ENCODE measurements around the gene BRDT.

BRDT gene

GRCh38 chr1:91913018-91913417 lies 36.2 kb upstream of the BRDT start:
- no peak overlapping the region for H4K8ac ChIP-seq (ENCODE audit: low read depth, low read length)
- WGBS, 2 donors (ENCODE audit: extremely low coverage in 2 of 2, insufficient read length in 2 of 2, insufficient replicate concordance in 1 of 2) = no CpG with 5 or more reads among the region's 3 CpGs

GRCh38 chr1:91916046-91916445 lies 33.2 kb upstream of the BRDT start:
- no peaks in the 10 kb centered on the region for H3K36me3 ChIP-seq (replicated peaks in 1 of 2; ENCODE audit: control insufficient read depth in 2 of 2, insufficient read depth in 2 of 2, low read length in 2 of 2)
- H2BK15ac ChIP-seq (ENCODE audit: low read length) = no peak overlapping the region
- no peak for DNase-seq (ENCODE audit: low spot score)
- H3K9me3 ChIP-seq (replicated peaks in 1 of 2; ENCODE audit: control insufficient read depth in 2 of 2, insufficient read depth in 1 of 2, low read depth in 1 of 2, low read length in 2 of 2) = no peaks in the 10 kb centered on the region
- H3K14ac ChIP-seq (ENCODE audit: low read length) = no peak overlapping the region
- H3K27me3 ChIP-seq (ENCODE audit: control insufficient read depth in 3 of 3, insufficient read depth in 3 of 3, low read depth in 1 of 3, low read length in 3 of 3) = no peaks in the 10 kb centered on the region
- H3K4me1 ChIP-seq (ENCODE audit: control insufficient read depth in 2 of 2, insufficient read depth in 1 of 2, low read depth in 1 of 2, low read length in 2 of 2) = no peaks in the 10 kb centered on the region
- H2BK5ac ChIP-seq (ENCODE audit: low read length) = no peak overlapping the region
- no peak overlapping the region for H2AK5ac ChIP-seq (ENCODE audit: low read depth, low read length)
- H2AFZ ChIP-seq (ENCODE audit: low read length) = no peak overlapping the region
- H2BK12ac ChIP-seq (ENCODE audit: low read length) = no peak overlapping the region
- no peak overlapping the region for H3K4me3 ChIP-seq (ENCODE audit: low read length in 2 of 2)
- H3K9ac ChIP-seq (ENCODE audit: low read depth, low read length, poor library complexity) = no peak overlapping the region
- H4K8ac ChIP-seq (ENCODE audit: low read depth, low read length) = no peak overlapping the region
- no peak overlapping the region for H3K4me2 ChIP-seq (ENCODE audit: insufficient read depth, low read length, poor library complexity, severe bottlenecking)
- WGBS, 2 donors (ENCODE audit: extremely low coverage in 2 of 2, insufficient read length in 2 of 2, insufficient replicate concordance in 1 of 2) = no CpG with 5 or more reads among the region's 4 CpGs
- no peak overlapping the region for H4K91ac ChIP-seq (ENCODE audit: low read depth, low read length, poor library complexity)
- no peak overlapping the region for H3K18ac ChIP-seq (ENCODE audit: low read length)
- H3K27ac ChIP-seq (replicated peaks; ENCODE audit: low read length) = no peak overlapping the region
- no peaks in the 10 kb centered on the region for H3K79me1 ChIP-seq (ENCODE audit: low read depth, low read length)
- H3K4ac ChIP-seq (ENCODE audit: low read length) = no peak overlapping the region
- no peak overlapping the region for H2BK120ac ChIP-seq (ENCODE audit: low read depth, low read length)
- H3K23ac ChIP-seq (ENCODE audit: low read depth, low read length, poor library complexity) = no peak overlapping the region

More at GRCh38 chr1:91913018-91913417, 36.2 kb upstream of the BRDT start:
- Histone ChIP-seq H2BK5ac (ENCODE audit: low read length) (no peak overlapping the region), H3K14ac (ENCODE audit: low read length) (no peak overlapping the region), H3K79me1 (ENCODE audit: low read depth, low read length) (no peaks in the 10 kb centered on the region), H3K23ac (ENCODE audit: low read depth, low read length, poor library complexity) (no peak overlapping the region), H2AFZ (ENCODE audit: low read length) (no peak overlapping the region), H3K36me3 (replicated peaks in 1 of 2; ENCODE audit: control insufficient read depth in 2 of 2, insufficient read depth in 2 of 2, low read length in 2 of 2) (no peaks in the 10 kb centered on the region), H2BK120ac (ENCODE audit: low read depth, low read length) (no peak overlapping the region), H3K4me3 (ENCODE audit: low read length in 2 of 2) (no peak overlapping the region), H3K4me1 (ENCODE audit: control insufficient read depth in 2 of 2, insufficient read depth in 1 of 2, low read depth in 1 of 2, low read length in 2 of 2) (no peaks in the 10 kb centered on the region), H3K27me3 (ENCODE audit: control insufficient read depth in 3 of 3, insufficient read depth in 3 of 3, low read depth in 1 of 3, low read length in 3 of 3) (no peaks in the 10 kb centered on the region), H3K4ac (ENCODE audit: low read length) (no peak overlapping the region), H3K9ac (ENCODE audit: low read depth, low read length, poor library complexity) (no peak overlapping the region), H2BK15ac (ENCODE audit: low read length) (no peak overlapping the region), H3K4me2 (ENCODE audit: insufficient read depth, low read length, poor library complexity, severe bottlenecking) (no peak overlapping the region), H3K9me3 (replicated peaks in 1 of 2; ENCODE audit: control insufficient read depth in 2 of 2, insufficient read depth in 1 of 2, low read depth in 1 of 2, low read length in 2 of 2) (no peaks in the 10 kb centered on the region), H4K91ac (ENCODE audit: low read depth, low read length, poor library complexity) (no peak overlapping the region), H2BK12ac (ENCODE audit: low read length) (no peak overlapping the region), H3K27ac (replicated peaks; ENCODE audit: low read length) (no peak overlapping the region), H2AK5ac (ENCODE audit: low read depth, low read length) (no peak overlapping the region), H3K18ac (ENCODE audit: low read length) (no peak overlapping the region)
- no peak for DNase-seq (ENCODE audit: low spot score)

GRCh38 chr1:91916811-91917460 lies 32.3 kb upstream of the BRDT start:
- Histone ChIP-seq H2BK15ac (ENCODE audit: low read length) (no peak overlapping the region), H3K27me3 (ENCODE audit: control insufficient read depth in 3 of 3, insufficient read depth in 3 of 3, low read depth in 1 of 3, low read length in 3 of 3) (no peaks in the 10 kb centered on the region), H3K4ac (ENCODE audit: low read length) (no peak overlapping the region), H2BK120ac (ENCODE audit: low read depth, low read length) (no peak overlapping the region), H3K4me1 (ENCODE audit: control insufficient read depth in 2 of 2, insufficient read depth in 1 of 2, low read depth in 1 of 2, low read length in 2 of 2) (no peaks in the 10 kb centered on the region), H4K8ac (ENCODE audit: low read depth, low read length) (no peak overlapping the region), H4K91ac (ENCODE audit: low read depth, low read length, poor library complexity) (no peak overlapping the region), H2AK5ac (ENCODE audit: low read depth, low read length) (no peak overlapping the region), H3K27ac (replicated peaks; ENCODE audit: low read length) (no peak overlapping the region), H3K79me1 (ENCODE audit: low read depth, low read length) (no peaks in the 10 kb centered on the region), H3K4me3 (ENCODE audit: low read length in 2 of 2) (no peak overlapping the region), H2BK5ac (ENCODE audit: low read length) (no peak overlapping the region), H3K36me3 (replicated peaks in 1 of 2; ENCODE audit: control insufficient read depth in 2 of 2, insufficient read depth in 2 of 2, low read length in 2 of 2) (no peaks in the 10 kb centered on the region), H2AFZ (ENCODE audit: low read length) (no peak overlapping the region), H3K23ac (ENCODE audit: low read depth, low read length, poor library complexity) (no peak overlapping the region), H3K14ac (ENCODE audit: low read length) (no peak overlapping the region), H3K9me3 (replicated peaks in 1 of 2; ENCODE audit: control insufficient read depth in 2 of 2, insufficient read depth in 1 of 2, low read depth in 1 of 2, low read length in 2 of 2) (no peaks in the 10 kb centered on the region), H2BK12ac (ENCODE audit: low read length) (no peak overlapping the region), H3K4me2 (ENCODE audit: insufficient read depth, low read length, poor library complexity, severe bottlenecking) (no peak overlapping the region), H3K18ac (ENCODE audit: low read length) (no peak overlapping the region), H3K9ac (ENCODE audit: low read depth, low read length, poor library complexity) (no peak overlapping the region)
- WGBS, 2 donors (ENCODE audit: extremely low coverage in 2 of 2, insufficient read length in 2 of 2, insufficient replicate concordance in 1 of 2) = no CpG with 5 or more reads among the region's 5 CpGs
- DNase-seq (ENCODE audit: low spot score) = no peak

DNA sequence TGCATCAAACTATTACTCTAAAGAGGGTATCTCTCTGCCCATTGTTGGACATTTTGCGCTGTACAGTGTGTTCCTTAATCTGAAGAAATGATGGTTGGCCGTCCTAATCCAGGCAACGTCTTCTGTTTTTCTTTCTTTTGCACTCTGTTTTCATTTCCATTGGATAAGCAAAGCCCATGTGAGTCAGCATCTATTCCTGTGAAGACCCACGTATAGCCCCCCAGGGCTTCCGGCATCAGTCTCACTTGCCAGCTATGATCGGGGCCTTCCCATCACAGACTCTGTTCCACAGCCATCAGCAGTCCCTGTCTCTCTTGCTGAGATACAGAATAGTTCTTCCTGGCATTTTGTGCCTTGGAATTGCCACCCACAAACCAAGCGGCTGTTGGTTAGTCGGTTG lies 29.2 kb upstream of the BRDT start:
- H4K91ac ChIP-seq (ENCODE audit: low read depth, low read length, poor library complexity) = no peak overlapping the region
- no peak overlapping the region for H3K9ac ChIP-seq (ENCODE audit: low read depth, low read length, poor library complexity)
- no peaks in the 10 kb centered on the region for H3K27me3 ChIP-seq (ENCODE audit: control insufficient read depth in 3 of 3, insufficient read depth in 3 of 3, low read depth in 1 of 3, low read length in 3 of 3)
- H3K14ac ChIP-seq (ENCODE audit: low read length) = no peak overlapping the region
- no peak overlapping the region for H2BK15ac ChIP-seq (ENCODE audit: low read length)
- H3K27ac ChIP-seq (replicated peaks; ENCODE audit: low read length) = no peak overlapping the region
- H3K9me3 ChIP-seq (replicated peaks in 1 of 2; ENCODE audit: control insufficient read depth in 2 of 2, insufficient read depth in 1 of 2, low read depth in 1 of 2, low read length in 2 of 2) = no peaks in the 10 kb centered on the region
- WGBS, 2 donors (ENCODE audit: extremely low coverage in 2 of 2, insufficient read length in 2 of 2, insufficient replicate concordance in 1 of 2) = no CpG with 5 or more reads among the region's 8 CpGs
- no peaks in the 10 kb centered on the region for H3K36me3 ChIP-seq (replicated peaks in 1 of 2; ENCODE audit: control insufficient read depth in 2 of 2, insufficient read depth in 2 of 2, low read length in 2 of 2)
- H3K4me2 ChIP-seq (ENCODE audit: insufficient read depth, low read length, poor library complexity, severe bottlenecking) = no peak overlapping the region
- H3K18ac ChIP-seq (ENCODE audit: low read length) = no peak overlapping the region
- H2BK5ac ChIP-seq (ENCODE audit: low read length) = no peak overlapping the region
- H3K4me3 ChIP-seq (ENCODE audit: low read length in 2 of 2) = no peak overlapping the region
- H2BK12ac ChIP-seq (ENCODE audit: low read length) = no peak overlapping the region
- no peak overlapping the region for H2AFZ ChIP-seq (ENCODE audit: low read length)
- H4K8ac ChIP-seq (ENCODE audit: low read depth, low read length) = no peak overlapping the region
- no peak for DNase-seq (ENCODE audit: low spot score)
- H3K4me1 ChIP-seq (ENCODE audit: control insufficient read depth in 2 of 2, insufficient read depth in 1 of 2, low read depth in 1 of 2, low read length in 2 of 2) = no peaks in the 10 kb centered on the region
- H2BK120ac ChIP-seq (ENCODE audit: low read depth, low read length) = no peak overlapping the region
- no peak overlapping the region for H3K4ac ChIP-seq (ENCODE audit: low read length)
- no peaks in the 10 kb centered on the region for H3K79me1 ChIP-seq (ENCODE audit: low read depth, low read length)
- H2AK5ac ChIP-seq (ENCODE audit: low read depth, low read length) = no peak overlapping the region
- H3K23ac ChIP-seq (ENCODE audit: low read depth, low read length, poor library complexity) = no peak overlapping the region
